Measurements from ENCODE around the gene SH3PXD2B. TPM values are rescaled to one million over a fixed set of nuclear protein-coding genes. Genes with fewer than 3 reads are reported as not detected.
"Not testable (repeated sequence)": the region's sequence is repeated elsewhere in the genome, so short reads cannot be mapped to it uniquely, and the experiment has no call there.

Gene SH3PXD2B
- total RNA-seq, 3 donors from 2014 or later: 35.3 to 118 (median 43.9) TPM

- intact Hi-C loops (cut with DNase I; ENCODE audit: low total_unique reads): loop anchor here (10.0 kb wide), 1 partner anchor 1048 kb away; no protein-coding TSS in a partner anchor
- H3K27me3 ChIP-seq: no peaks in the 10 kb centered on the region
- no peaks in the 10 kb centered on the region for H3K36me3 ChIP-seq
- H3K4me1 ChIP-seq: peaks cover 0 to 3% of the 10 kb centered on the region in 2 donors
- no peaks in the 10 kb centered on the region for H3K9me3 ChIP-seq
- no peak overlapping the region for H3K4me3 ChIP-seq
- TF ChIP-seq POLR2AphosphoS5 (IDR thresholded peaks at IDR 0.05) (no peak), CTCF (IDR thresholded peaks at IDR 0.05) (peak in 2 of 3 donors; percentile 70 to 73), POLR2A (IDR thresholded peaks at IDR 0.05) (no peak)
- H3K27ac ChIP-seq: no peak overlapping the region
- peak; percentile 56 to 69 for DNase-seq (ENCODE audit: low spot score in 2 of 2)
These were observed 161.1 kb downstream of the SH3PXD2B start for GRCh38 chr5:172293054-172293744.

- H3K4me3 ChIP-seq; H3K9me3 ChIP-seq; H3K36me3 ChIP-seq; H3K4me1 ChIP-seq; H3K27me3 ChIP-seq; DNase-seq (ENCODE audit: low spot score in 2 of 2); H3K27ac ChIP-seq: not testable (repeated sequence)
- intact Hi-C loops (cut with DNase I; ENCODE audit: low total_unique reads): loop anchor here (10.0 kb wide), 1 partner anchor 1047 kb away; no protein-coding TSS in a partner anchor
These were observed 162.5 kb downstream of the SH3PXD2B start for GRCh38 chr5:172291837-172292236.

- TF ChIP-seq CTCF (IDR thresholded peaks at IDR 0.05) (no peak), POLR2A (IDR thresholded peaks at IDR 0.05) (no peak), POLR2AphosphoS5 (IDR thresholded peaks at IDR 0.05) (no peak)
- Histone ChIP-seq H3K9me3 (no peaks in the 10 kb centered on the region), H3K27me3 (no peaks in the 10 kb centered on the region), H3K36me3 (no peaks in the 10 kb centered on the region), H3K4me1 (peaks cover 0 to 3% of the 10 kb centered on the region in 2 donors), H3K4me3 (no peak overlapping the region), H3K27ac (no peak overlapping the region)
- DNase-seq (ENCODE audit: low spot score in 2 of 2): no peak
- intact Hi-C loops (cut with DNase I; ENCODE audit: low total_unique reads): no loop called here
These were observed 165.9 kb downstream of the SH3PXD2B start for GRCh38 chr5:172288465-172288864.

GRCh38 chr5:172287140-172287539, 167.2 kb downstream of the SH3PXD2B start:
- H3K9me3 ChIP-seq; H3K27ac ChIP-seq; DNase-seq (ENCODE audit: low spot score in 2 of 2); H3K4me3 ChIP-seq; H3K4me1 ChIP-seq; intact Hi-C loops (cut with DNase I; ENCODE audit: low total_unique reads); H3K27me3 ChIP-seq; H3K36me3 ChIP-seq: not testable (repeated sequence)

GRCh38 chr5:172285226-172286143, 168.8 kb downstream of the SH3PXD2B start:
- DNase-seq (ENCODE audit: low spot score in 2 of 2): no peak
- TF ChIP-seq POLR2A (IDR thresholded peaks at IDR 0.05): no peak
- TF ChIP-seq POLR2AphosphoS5 (IDR thresholded peaks at IDR 0.05): no peak
- no peak for TF ChIP-seq CTCF (IDR thresholded peaks at IDR 0.05)
- intact Hi-C loops (cut with DNase I; ENCODE audit: low total_unique reads): loop anchor here (1.0 kb wide), 1 partner anchor 44 kb away; no protein-coding TSS in a partner anchor
- Histone ChIP-seq H3K27ac (no peak overlapping the region), H3K4me1 (peaks cover 0 to 3% of the 10 kb centered on the region in 2 donors), H3K4me3 (peak overlapping the region in 1 of 3 donors; percentile 97), H3K36me3 (no peaks in the 10 kb centered on the region), H3K27me3 (no peaks in the 10 kb centered on the region), H3K9me3 (no peaks in the 10 kb centered on the region)

GRCh38 chr5:172284611-172284980, 169.7 kb downstream of the SH3PXD2B start:
- Histone ChIP-seq H3K4me3 (peak overlapping the region; percentile 94 to 97 (median 95)), H3K27ac (peak overlapping the region; percentile 95 to 99), H3K9me3 (no peaks in the 10 kb centered on the region), H3K36me3 (no peaks in the 10 kb centered on the region), H3K27me3 (no peaks in the 10 kb centered on the region), H3K4me1 (peaks cover 0 to 3% of the 10 kb centered on the region in 2 donors)
- TF ChIP-seq POLR2A (IDR thresholded peaks at IDR 0.05): no peak
- no peak for TF ChIP-seq CTCF (IDR thresholded peaks at IDR 0.05)
- TF ChIP-seq POLR2AphosphoS5 (IDR thresholded peaks at IDR 0.05): no peak
- DNase-seq (ENCODE audit: low spot score in 2 of 2): no peak
- intact Hi-C loops (cut with DNase I; ENCODE audit: low total_unique reads): no loop called here
